Fibroblast of the aortic adventitia (primary cell): ENCODE data around the gene NEK10. TPM values are rescaled to one million over a fixed set of nuclear protein-coding genes. Genes with fewer than 3 reads are reported as not detected.
A peak's percentile ranks its signal among the peaks of the same experiment; 100 is the strongest.

Experiments used
- DNase-seq: peaks from one replicate; pipeline ENCODE4 v3.0.0-alpha.2; 2010; ENCODE audit warnings: low read depth
- H3K4me3 ChIP-seq: 2 replicates; pipeline ENCODE4 v1.5.1; 2011; ENCODE audit warnings: low read depth, mild to moderate bottlenecking, control low read depth, low read length, moderate library complexity
- CTCF ChIP-seq: IDR thresholded peaks from 2 replicates; pipeline ENCODE4 v1.5.1; 2011; ENCODE audit warnings: mild to moderate bottlenecking, low read length, control low read depth, inconsistent platforms; ENCODE audit not compliant: insufficient read depth
- total RNA-seq: library from RNA; depleted of rRNA; stranded (reverse); fragments of >200 nt; gene quantifications from 2 replicates; pipeline ENCODE4 v1.2.3, GENCODE V29; 2012; ENCODE audit warnings: low replicate concordance

The NEK10 gene
- total RNA-seq, 1 donor, result 27.1 TPM

GRCh38 chr3:27138562-27138961, 230.6 kb downstream of the NEK10 start:
- no peak overlapping the region for H3K4me3 ChIP-seq
- TF ChIP-seq CTCF, result no peak
- no peak for DNase-seq

DNA sequence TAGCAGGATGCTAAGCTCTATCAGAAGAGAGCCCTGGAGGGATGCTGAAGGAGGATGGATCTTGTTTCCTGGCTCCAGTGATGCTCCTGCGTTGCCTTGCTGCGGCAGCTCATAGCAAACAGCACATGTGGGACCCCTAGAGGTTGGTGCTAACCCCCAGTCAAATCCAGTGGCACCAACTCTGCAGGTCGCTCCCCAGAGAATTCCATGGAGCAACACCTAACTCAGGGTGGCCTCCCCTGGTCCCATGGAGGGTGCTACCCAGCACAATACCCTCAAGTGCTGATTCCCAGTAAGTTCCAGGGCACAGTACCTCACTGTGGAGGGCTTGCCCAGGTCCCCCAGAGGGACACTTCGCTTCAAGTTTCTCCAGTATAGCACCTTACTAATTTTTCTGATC, 231.2 kb downstream of the NEK10 start:
- TF ChIP-seq CTCF, result no peak
- DNase-seq, result no peak
- no peak overlapping the region for H3K4me3 ChIP-seq

DNA sequence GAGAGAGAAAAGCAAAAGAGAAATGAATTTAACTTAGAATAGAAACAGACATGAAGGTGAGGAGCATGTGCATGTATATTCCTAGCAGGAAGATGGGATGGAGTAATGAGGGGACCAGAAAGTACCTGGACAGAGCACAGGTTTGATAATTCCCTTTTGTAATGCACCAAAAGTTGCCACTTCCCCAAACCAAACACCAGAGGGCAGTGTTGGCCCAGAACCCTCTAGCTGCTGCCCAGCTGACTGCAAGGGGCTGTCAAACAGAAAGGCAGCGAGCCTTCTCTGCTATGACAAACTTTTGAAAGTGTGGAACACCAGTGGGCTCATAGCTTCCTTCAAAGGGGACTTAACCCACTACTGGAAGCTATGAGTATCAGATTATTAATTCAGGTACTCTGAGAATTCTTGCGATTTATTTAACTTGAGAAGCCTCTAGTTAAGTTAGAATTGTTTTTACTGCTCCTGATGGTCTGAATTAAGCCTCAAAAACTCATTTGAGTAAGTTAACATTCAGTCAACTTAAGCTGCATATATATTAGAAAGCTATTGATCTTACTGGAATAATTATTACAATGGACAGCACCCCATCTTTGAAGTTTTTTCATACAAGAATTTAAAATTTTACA, 234.9 kb downstream of the NEK10 start:
- peak; percentile 95 for TF ChIP-seq CTCF
- peak; percentile 79 for DNase-seq
- no peak overlapping the region for H3K4me3 ChIP-seq

GRCh38 chr3:27133060-27133459, 236.1 kb downstream of the NEK10 start:
- TF ChIP-seq CTCF, result no peak
- DNase-seq, result peak; percentile 21
- no peak overlapping the region for H3K4me3 ChIP-seq

- H3K4me3 ChIP-seq, result no peak overlapping the region
- no peak for DNase-seq
- no peak for TF ChIP-seq CTCF
Measured at GRCh38 chr3:27130796-27131195, 238.4 kb downstream of the NEK10 start.

DNA sequence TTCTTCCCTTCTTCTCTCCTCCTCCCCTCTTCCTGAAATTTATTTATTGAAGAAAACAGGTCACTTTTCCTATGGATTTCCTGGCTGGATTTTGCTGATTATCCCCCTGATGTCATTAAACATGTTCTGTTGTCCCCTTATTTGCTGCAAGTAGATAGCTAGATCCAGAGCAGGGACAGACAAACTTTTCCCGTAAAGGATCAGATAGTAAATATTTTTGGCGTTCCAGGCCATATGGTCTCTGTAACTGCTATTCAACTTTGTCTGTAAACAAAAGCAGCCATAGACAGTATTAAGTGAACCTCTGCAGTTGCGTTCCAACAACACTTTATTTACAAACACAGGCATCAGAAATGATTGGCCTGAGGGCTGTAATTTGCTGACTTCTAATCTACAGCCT, 241.3 kb downstream of the NEK10 start:
- TF ChIP-seq CTCF, result no peak
- DNase-seq, result no peak
- no peak overlapping the region for H3K4me3 ChIP-seq

DNA sequence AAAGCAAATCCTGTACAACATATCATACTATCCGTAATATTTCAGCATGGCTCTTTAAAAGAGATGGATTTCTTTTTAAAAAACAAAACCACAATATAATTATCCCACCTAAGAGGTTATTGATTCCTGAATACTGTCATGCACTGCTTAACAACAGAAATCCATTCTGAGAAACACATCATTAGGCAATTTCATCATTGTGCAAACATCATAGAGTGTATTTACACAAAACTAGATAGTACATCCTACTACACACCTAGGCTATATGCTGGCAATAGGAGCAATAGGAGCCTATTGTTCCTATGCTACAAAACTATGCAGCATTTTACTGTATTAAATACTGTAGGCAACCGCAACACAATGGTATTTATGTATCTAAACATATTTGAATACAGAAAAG, 242.0 kb downstream of the NEK10 start:
- no peak for TF ChIP-seq CTCF
- H3K4me3 ChIP-seq, result no peak overlapping the region
- no peak for DNase-seq
